Measurements from ENCODE around the gene EYA3.

The EYA3 gene

GRCh38 chr1:28099050-28099769, 10.8 kb upstream of the EYA3 start:
- TF ChIP-seq CREB5 (CRISPR knock-in tag; IDR thresholded peaks at IDR 0.05; ENCODE audit: low read depth) = no peak
- no peak for TF ChIP-seq ZNF70 (CRISPR knock-in tag; IDR thresholded peaks at IDR 0.05)
- TF ChIP-seq TCF4 (CRISPR knock-in tag; IDR thresholded peaks at IDR 0.05; ENCODE audit: borderline replicate concordance) = no peak
- no peak for TF ChIP-seq OSR1 (CRISPR knock-in tag; IDR thresholded peaks at IDR 0.05)
- no peak for TF ChIP-seq ZFP30 (CRISPR knock-in tag; IDR thresholded peaks at IDR 0.05)
- TF ChIP-seq ISL1 (CRISPR knock-in tag; IDR thresholded peaks at IDR 0.05) = no peak
- no peak for TF ChIP-seq ZC3H10 (CRISPR knock-in tag; IDR thresholded peaks at IDR 0.05)

GRCh38 chr1:28097100-28097472, 8.7 kb upstream of the EYA3 start:
- TF ChIP-seq ZC3H10 (CRISPR knock-in tag; IDR thresholded peaks at IDR 0.05) (no peak), ESRRG (CRISPR knock-in tag; IDR thresholded peaks at IDR 0.05) (no peak), ZFP3 (CRISPR knock-in tag; IDR thresholded peaks at IDR 0.05) (no peak), TOX (CRISPR knock-in tag; IDR thresholded peaks at IDR 0.05; ENCODE audit: borderline replicate concordance) (no peak), OSR1 (CRISPR knock-in tag; IDR thresholded peaks at IDR 0.05) (no peak), POU6F1 (CRISPR knock-in tag; IDR thresholded peaks at IDR 0.05; ENCODE audit: borderline replicate concordance, low read depth) (no peak), PATZ1 (CRISPR knock-in tag; IDR thresholded peaks at IDR 0.05; ENCODE audit: borderline replicate concordance) (no peak), ZFP30 (CRISPR knock-in tag; IDR thresholded peaks at IDR 0.05) (no peak), ZNF8 (CRISPR knock-in tag; IDR thresholded peaks at IDR 0.05) (no peak), TCF4 (CRISPR knock-in tag; IDR thresholded peaks at IDR 0.05; ENCODE audit: borderline replicate concordance) (no peak), ZNF70 (CRISPR knock-in tag; IDR thresholded peaks at IDR 0.05) (no peak)
- no peak for ATAC-seq

More at GRCh38 chr1:28099050-28099769, 10.8 kb upstream of the EYA3 start:
- ATAC-seq = peak; percentile 40

- TF ChIP-seq OSR1 (CRISPR knock-in tag; IDR thresholded peaks at IDR 0.05) (no peak), POU6F1 (CRISPR knock-in tag; IDR thresholded peaks at IDR 0.05; ENCODE audit: borderline replicate concordance, low read depth) (no peak), GLIS3 (CRISPR knock-in tag; IDR thresholded peaks at IDR 0.05) (no peak), TCF4 (CRISPR knock-in tag; IDR thresholded peaks at IDR 0.05; ENCODE audit: borderline replicate concordance) (no peak), ZNF70 (CRISPR knock-in tag; IDR thresholded peaks at IDR 0.05) (no peak), ZFP30 (CRISPR knock-in tag; IDR thresholded peaks at IDR 0.05) (no peak), RARB (CRISPR knock-in tag; IDR thresholded peaks at IDR 0.05) (no peak), TSHZ2 (CRISPR knock-in tag; IDR thresholded peaks at IDR 0.05) (no peak), ZFP3 (CRISPR knock-in tag; IDR thresholded peaks at IDR 0.05) (no peak), ISL1 (CRISPR knock-in tag; IDR thresholded peaks at IDR 0.05) (no peak)
- no peak for ATAC-seq
These were observed 8.0 kb upstream of the EYA3 start for GRCh38 chr1:28096210-28097099.

All from SK-N-SH treated with all-trans-retinoic acid at 6 μM for 48 hours (cell line).